GM19035 (cell line): ENCODE data around the gene MAVS.

ENCODE experiments used
- ATAC-seq: cut with Tn5 transposase; IDR thresholded peaks from one replicate; pipeline ENCODE4 v1.9.1; 2021; ENCODE audit not compliant: unreplicated experiment

The MAVS gene

DNA sequence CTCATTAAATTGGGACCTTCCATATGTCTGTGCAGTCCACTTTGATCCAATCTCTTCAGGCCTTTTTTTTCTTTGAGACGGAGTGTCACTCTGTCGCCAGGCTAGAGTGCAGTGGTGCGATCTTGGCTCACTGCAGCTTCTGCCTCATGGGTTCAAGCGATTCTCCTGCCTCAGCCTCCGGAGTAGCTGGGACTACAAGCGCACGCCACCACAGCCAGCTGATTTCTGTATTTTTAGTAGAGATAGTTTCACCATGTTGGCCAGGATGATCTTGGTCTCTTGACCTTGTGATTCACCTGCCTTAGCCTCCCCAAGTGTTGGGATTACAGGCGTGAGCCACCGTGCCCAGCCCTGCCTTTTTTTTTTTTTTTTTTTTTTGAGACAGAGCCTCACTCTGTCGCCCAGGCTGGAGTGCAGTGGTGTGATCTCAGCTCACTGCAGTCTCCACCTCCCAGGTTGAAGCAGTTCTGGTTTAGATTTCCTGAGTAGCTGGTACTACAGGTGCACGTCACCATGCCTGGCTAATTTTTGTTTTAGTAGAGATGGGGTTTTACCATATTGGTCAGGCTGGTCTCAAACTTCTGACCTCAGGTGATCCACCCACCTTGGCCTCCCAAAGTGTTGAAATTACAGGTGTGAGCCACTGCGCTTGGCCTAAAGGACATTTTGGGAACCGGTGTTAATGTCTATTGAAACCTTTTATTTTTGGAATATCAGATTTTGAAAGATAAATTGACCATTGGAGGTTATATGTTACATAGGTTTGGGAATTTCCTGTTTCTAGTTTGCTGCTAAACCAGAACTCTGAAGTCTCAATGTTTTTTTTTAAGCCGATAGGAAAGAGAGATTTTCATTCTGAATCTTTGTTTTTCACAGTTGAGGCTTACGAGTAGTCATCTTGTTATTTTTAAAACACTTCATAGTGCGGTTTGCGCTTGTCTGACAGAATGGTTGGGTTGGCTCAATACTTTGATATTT lies 60.4 kb downstream of the MAVS start:
- peak; percentile 83 for ATAC-seq

DNA sequence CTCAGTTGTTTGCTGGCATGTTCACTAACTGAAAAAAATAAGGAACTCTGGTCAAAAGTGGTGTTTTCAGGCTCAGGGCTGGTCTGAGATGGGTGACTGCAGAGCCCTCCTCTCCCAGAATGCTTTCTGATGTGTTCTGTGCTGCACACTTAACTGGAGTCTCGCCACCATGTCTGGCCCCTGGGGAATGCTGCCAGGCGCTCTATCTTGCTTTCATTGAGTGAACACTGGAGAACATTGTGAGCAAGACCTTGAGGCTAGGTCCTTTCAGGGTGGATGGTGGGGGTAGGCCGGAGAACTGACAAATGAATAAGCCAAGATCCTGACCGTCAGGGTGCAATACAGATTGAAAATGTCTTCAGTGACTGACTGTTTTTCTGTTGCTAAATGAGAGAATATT lies 62.0 kb downstream of the MAVS start:
- no peak for ATAC-seq

- no peak for ATAC-seq
These were observed 63.3 kb downstream of the MAVS start for GRCh38 chr20:3909952-3910366.

- no peak for ATAC-seq
These were observed 64.2 kb downstream of the MAVS start for GRCh38 chr20:3910853-3911252.

GRCh38 chr20:3911956-3912355 lies 65.3 kb downstream of the MAVS start:
- no peak for ATAC-seq

DNA sequence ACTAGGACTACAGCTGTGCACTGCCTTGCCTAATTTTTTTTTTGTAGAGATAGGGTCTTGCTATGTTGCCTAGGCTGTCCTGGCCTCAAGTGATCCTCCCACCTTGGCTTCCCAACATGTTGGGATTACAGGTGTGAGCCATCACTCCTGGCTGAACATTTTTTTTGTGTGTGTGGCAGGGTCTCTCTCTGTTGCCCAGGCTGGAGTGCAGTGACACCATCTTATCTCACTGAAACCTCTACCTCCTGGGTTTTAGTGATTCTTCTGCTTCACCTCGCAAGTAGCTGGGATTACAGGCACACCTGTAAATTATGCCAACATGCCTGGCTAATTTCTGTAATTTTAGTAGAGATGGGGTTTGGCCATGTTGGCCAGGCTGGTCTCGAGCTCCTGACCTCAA lies 67.8 kb downstream of the MAVS start:
- no peak for ATAC-seq

DNA sequence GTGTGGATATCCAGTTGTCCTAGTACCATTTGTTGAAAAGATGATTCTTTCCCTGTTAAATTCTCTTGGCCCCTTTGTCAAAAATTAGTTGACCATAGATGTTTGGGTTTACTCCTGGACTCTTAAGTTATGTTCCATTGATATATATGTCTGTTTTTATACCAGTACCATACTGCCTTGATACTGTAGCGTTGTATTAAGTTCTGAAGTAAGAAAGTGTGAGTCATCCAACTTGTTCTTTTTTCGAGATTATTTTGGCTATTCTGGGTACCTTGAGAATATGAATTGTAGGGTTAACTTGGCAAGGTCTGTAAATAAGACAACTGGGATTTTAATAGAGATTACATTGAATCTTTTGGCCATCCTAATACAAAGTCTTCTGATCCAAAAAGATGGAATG lies 69.1 kb downstream of the MAVS start:
- no peak for ATAC-seq

GRCh38 chr20:3916364-3916763 lies 69.7 kb downstream of the MAVS start:
- ATAC-seq = no peak

DNA sequence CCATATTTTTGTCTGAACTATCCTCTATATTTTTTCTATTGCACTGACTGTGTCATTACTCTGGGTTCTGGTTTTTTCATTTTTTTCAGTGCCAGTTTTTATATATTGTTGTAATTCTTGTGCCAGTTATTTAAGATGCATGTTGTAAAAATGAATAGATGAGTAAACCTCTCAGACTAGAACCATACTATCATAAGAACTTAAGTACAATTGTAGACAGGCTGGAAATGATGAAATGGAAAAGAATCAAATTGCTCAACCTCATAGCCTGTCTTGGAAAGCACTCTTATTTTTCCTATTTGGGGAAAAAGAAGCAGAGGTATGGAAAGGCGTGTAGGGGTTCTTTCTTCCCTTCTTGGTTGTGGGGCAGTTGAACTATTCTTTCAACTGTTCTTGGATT lies 72.7 kb downstream of the MAVS start:
- no peak for ATAC-seq

DNA sequence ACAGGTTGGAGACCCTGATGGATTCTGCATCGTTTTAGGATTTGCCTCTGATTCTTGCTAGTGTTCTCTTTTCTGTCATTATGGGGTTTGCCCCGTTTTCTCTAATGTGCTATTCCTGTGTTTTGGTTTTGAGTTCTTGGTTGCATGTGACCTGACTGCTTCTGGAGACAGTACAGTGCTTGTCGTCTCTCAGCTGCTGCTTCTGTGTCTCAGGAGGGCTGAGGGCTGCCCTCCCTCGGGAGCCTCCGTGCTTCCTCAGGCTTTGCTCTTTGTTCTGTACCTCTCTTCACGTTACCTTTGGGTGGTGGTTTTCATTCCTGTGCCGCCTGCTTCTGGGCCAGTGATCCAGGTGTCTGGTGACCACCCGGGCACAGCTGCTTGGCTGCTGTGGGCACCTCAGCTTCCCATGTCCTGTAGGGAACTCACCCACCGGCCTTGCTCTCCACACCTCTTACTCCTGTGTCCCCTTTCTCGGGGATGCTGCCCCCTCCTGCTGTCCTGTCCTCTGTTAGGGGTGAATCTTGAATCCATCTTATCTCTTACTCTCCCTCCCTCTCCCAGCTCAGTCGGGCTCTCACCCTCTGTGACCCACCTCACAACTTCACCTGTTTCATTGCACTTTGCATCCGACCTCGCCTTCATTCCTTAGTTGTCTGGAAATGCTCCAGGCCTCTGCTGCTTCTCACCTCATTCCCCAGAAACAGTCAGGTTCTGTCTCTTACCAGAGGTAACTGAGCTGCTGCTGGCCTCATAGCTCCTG lies 75.8 kb downstream of the MAVS start:
- no peak for ATAC-seq

- ATAC-seq = no peak
These were observed 76.3 kb downstream of the MAVS start for GRCh38 chr20:3922983-3923339.

GRCh38 chr20:3923818-3924217 lies 77.2 kb downstream of the MAVS start:
- ATAC-seq = no peak

- ATAC-seq = no peak
These were observed 77.9 kb downstream of the MAVS start for GRCh38 chr20:3924304-3925112.

DNA sequence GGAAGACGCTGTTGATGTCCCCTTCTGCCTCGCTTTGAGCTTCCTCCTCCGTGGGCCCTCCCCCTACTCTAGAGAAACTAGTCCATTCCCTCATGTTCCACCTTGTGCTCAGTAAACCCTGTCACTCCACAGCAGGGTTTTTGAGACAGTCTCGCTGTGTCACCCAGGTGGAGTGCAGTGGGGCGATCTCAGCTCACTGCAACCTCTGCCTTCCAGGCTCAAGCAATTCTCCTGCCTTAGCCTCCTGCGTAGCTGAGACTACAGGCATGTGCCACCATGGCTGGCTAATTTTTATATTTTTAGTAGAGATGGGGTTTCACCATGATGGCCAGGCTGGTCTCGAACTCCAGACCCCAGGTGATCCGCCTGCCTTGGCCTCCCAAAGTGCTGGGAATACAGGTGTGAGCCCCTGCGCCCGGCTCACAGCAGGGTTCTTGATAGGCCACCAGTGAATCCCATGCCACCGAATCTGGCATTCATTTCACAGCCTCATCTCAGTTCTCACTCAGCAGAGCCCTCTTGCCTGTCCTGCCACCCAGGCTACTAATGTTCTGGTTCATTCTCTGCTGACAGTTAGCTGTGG lies 78.6 kb downstream of the MAVS start:
- ATAC-seq = no peak
